ENCODE results near the gene CDK11A.
"Not testable (repeated sequence)": the region's sequence is repeated elsewhere in the genome, so short reads cannot be mapped to it uniquely, and the experiment has no call there.

Gene CDK11A

DNA sequence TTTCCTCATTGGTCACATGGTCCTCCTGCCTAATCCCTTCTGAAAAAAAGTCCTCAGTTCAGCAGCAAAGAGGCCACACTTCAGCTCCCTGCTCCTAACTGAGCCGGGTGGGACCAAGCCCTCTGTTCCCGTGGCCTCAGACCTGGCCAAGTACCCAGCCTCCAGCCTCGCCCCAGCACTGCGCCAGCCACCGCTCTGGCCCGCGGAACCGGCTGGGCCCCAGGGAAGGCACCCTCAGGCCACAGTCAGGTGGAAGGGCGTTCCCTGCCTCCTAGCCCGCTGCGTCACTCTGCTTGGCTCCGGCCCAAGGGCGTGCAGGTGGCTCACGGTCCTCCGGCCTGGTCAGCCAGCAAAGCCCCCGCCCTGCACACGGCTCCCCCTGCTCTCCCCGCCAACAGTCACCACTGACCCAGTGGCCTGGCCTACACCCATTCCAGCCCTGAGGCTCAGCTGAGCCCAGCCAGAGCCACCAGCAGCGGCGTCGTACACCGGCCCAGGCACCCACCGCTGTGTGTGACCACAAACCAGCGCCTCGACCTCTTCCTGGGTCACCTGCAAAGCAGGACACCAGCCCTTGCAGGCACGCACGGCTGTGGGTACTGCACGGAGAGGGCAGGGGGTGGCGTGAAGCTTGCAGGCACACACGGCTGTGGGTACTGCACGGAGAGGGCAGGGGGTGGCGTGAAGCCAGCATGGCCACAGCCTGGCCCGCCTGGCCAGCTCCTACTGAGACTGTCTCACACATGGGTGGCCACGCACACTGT lies 34.7 kb upstream of the CDK11A start:
- ATAC-seq (replicated peaks; ENCODE audit: extremely low read depth, poor library complexity, severe bottlenecking), result no peak
- DNase-seq (ENCODE audit: low spot score in 2 of 2), result no peak
- peak overlapping the region; percentile 78 for H3K27ac Mint-ChIP-seq (ENCODE audit: low read depth)
- no peak overlapping the region for H3K4me3 Mint-ChIP-seq
- H3K36me3 Mint-ChIP-seq (ENCODE audit: insufficient read depth), result peaks cover 39% of the 10 kb centered on the region
- no peaks in the 10 kb centered on the region for H3K9me3 Mint-ChIP-seq
- no peaks in the 10 kb centered on the region for H3K27me3 Mint-ChIP-seq
- no peaks in the 10 kb centered on the region for H3K4me1 Mint-ChIP-seq

DNA sequence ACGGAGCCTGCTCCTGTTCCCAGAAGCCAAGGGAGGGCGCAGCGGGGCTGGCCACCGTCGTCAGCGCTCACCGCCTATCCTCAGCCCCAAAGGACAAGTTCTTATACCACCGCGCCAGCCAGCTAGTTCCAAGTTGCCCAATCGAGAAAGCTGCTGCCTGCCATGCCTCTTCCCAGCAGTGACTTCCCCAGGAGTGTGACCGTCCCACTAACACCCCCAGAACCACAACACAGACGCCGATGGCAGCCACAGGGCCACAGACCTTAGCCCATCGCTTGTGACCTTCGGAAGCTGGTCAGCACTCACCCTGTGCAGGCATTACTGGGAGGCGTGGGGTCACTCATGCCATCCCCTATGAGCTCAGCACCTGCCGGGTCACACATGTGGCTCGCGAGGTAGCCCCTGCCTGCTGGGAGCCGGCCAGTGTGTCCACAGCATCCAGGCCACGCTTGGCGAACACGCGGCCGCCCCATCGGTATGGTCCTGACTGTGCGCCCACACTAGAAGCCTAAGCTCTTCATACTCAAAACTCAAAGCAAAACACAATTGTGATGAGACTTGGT lies 34.0 kb upstream of the CDK11A start:
- H3K36me3 Mint-ChIP-seq (ENCODE audit: insufficient read depth), result peaks cover 32% of the 10 kb centered on the region
- ATAC-seq (replicated peaks; ENCODE audit: extremely low read depth, poor library complexity, severe bottlenecking) (no peak), DNase-seq (ENCODE audit: low spot score in 2 of 2) (no peak)
- H3K4me1 Mint-ChIP-seq, result no peaks in the 10 kb centered on the region
- no peaks in the 10 kb centered on the region for H3K9me3 Mint-ChIP-seq
- H3K27ac Mint-ChIP-seq (ENCODE audit: low read depth), result no peak overlapping the region
- no peaks in the 10 kb centered on the region for H3K27me3 Mint-ChIP-seq
- H3K4me3 Mint-ChIP-seq, result no peak overlapping the region

DNA sequence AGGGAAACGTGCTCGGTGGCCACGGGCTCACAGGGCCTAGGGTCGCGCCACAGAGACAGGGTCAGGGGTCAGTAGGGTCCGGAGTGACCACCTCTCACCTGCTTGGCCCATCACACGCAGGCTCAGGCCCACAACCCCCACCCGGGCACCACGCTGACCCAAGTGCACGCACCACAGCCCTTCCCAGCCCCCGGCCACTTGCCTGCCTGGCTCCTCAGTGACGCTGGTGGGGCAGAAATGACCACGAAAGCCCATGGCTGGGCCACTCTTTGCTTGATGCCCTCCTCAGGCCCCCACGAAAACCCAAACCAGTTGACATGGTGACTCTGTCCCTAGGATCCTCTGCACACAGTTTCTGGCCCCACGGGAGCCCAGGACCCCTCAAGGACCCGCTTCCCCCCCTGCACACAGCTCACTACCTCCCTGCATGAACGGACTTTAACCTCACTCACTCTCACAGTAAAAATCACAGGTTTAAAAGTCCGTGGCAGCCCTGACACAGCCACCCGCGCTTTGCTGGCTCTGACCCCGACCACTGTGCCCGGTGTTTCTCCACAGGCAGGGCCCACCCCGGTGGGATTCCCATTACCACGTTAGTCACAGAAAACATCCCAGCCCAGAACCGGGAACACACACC lies 33.4 kb upstream of the CDK11A start:
- no peaks in the 10 kb centered on the region for H3K9me3 Mint-ChIP-seq
- no peak overlapping the region for H3K27ac Mint-ChIP-seq (ENCODE audit: low read depth)
- H3K4me3 Mint-ChIP-seq, result no peak overlapping the region
- ATAC-seq (replicated peaks; ENCODE audit: extremely low read depth, poor library complexity, severe bottlenecking), result no peak
- H3K27me3 Mint-ChIP-seq, result no peaks in the 10 kb centered on the region
- peaks cover 28% of the 10 kb centered on the region for H3K36me3 Mint-ChIP-seq (ENCODE audit: insufficient read depth)
- H3K4me1 Mint-ChIP-seq, result no peaks in the 10 kb centered on the region
- no peak for DNase-seq (ENCODE audit: low spot score in 2 of 2)

DNA sequence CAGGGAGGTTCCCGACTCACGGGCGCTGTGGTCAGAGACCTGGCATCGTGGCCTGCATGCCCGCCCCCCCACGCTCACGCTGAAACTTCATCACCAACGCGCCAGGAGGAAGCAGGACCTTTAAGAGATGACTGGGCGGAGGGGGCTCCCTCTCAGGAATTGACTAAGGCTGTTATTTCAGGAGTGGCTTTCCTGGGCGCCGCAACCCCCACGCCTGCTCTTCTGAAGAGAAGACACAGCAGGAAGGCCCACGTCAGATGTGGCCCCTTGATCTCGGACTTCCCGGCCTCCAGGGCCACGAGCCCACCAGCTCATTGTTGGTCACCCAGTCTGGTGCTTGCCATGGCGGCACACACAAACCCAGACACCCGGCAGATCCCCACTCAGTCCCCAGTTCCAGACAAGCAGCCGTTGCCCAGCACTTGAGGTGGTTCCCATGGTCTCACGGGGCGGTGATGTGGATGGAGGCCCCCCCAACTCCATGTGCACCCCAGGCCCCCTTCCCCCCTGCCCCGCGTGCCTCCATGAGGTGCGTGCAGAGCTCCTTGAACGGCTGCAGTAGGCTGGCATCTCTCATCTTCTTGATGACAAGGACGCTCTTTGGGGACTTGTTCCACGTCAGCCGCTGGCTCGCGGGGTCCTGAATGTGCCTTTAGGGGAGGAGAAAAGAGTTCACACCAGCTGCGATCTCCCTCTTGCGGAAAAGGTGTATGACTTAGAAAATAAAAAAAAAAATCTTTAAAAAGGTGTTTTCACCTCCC lies 32.7 kb upstream of the CDK11A start:
- Mint-ChIP-seq H3K9me3 (no peaks in the 10 kb centered on the region), H3K27ac (ENCODE audit: low read depth) (no peak overlapping the region)

DNA sequence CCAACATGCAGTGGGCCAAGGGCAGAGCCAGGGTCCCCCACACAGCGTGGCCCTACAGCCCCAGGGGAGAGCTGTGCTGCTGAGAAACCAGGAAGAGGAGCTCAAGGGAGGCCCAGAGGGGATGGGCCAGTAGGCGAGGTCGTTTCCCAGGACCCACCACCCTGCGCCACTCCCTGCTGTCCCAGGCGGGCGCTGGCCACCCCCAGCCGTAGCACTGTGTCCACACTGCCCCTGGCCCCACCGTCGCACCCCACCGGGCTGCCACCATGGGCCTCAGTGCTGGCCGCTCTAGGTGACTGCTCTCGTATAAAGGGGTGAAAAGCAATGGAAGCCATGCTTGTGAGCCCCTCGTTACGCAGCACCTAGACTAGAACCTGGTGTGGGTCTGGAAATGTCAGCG lies 31.7 kb upstream of the CDK11A start:
- ATAC-seq (replicated peaks; ENCODE audit: extremely low read depth, poor library complexity, severe bottlenecking), result no peak

More for the DNA sequence above, 32.7 kb upstream of the CDK11A start:
- Mint-ChIP-seq H3K27me3 (no peaks in the 10 kb centered on the region), H3K4me1 (no peaks in the 10 kb centered on the region), H3K36me3 (ENCODE audit: insufficient read depth) (peaks cover 23% of the 10 kb centered on the region), H3K4me3 (no peak overlapping the region)
- ATAC-seq (replicated peaks; ENCODE audit: extremely low read depth, poor library complexity, severe bottlenecking), result no peak
- no peak for DNase-seq (ENCODE audit: low spot score in 2 of 2)

DNA sequence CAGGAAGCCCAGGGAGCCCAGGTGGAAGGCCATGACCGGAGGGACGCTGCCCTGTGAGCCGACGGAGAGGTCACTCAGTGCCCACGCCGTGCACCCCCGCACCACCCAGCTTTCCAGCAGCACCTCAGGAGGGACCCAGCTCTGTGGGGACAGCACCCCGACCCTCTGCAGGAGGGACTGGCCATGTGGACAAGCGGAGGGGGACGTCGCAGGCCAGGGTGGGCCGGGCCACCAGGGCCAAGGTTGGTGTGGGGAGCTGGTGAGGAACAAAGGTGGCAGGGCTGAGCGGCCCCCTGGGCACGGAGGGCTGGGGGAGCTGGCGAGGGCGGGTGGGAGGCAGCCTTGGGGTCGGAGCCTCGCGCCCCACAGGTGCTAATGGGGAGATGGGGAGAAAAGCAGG lies 31.3 kb upstream of the CDK11A start:
- DNase-seq (ENCODE audit: low spot score in 2 of 2) (no peak), ATAC-seq (replicated peaks; ENCODE audit: extremely low read depth, poor library complexity, severe bottlenecking) (no peak)
- H3K27me3 Mint-ChIP-seq, result no peaks in the 10 kb centered on the region
- H3K4me3 Mint-ChIP-seq, result no peak overlapping the region
- no peak overlapping the region for H3K27ac Mint-ChIP-seq (ENCODE audit: low read depth)
- peaks cover 12% of the 10 kb centered on the region for H3K36me3 Mint-ChIP-seq (ENCODE audit: insufficient read depth)
- H3K4me1 Mint-ChIP-seq, result no peaks in the 10 kb centered on the region
- H3K9me3 Mint-ChIP-seq, result no peaks in the 10 kb centered on the region

More for the DNA sequence above, 31.7 kb upstream of the CDK11A start:
- DNase-seq (ENCODE audit: low spot score in 2 of 2), result no peak
- Mint-ChIP-seq H3K4me3 (no peak overlapping the region), H3K9me3 (no peaks in the 10 kb centered on the region), H3K36me3 (ENCODE audit: insufficient read depth) (peaks cover 15% of the 10 kb centered on the region), H3K4me1 (no peaks in the 10 kb centered on the region), H3K27me3 (no peaks in the 10 kb centered on the region), H3K27ac (ENCODE audit: low read depth) (no peak overlapping the region)

DNA sequence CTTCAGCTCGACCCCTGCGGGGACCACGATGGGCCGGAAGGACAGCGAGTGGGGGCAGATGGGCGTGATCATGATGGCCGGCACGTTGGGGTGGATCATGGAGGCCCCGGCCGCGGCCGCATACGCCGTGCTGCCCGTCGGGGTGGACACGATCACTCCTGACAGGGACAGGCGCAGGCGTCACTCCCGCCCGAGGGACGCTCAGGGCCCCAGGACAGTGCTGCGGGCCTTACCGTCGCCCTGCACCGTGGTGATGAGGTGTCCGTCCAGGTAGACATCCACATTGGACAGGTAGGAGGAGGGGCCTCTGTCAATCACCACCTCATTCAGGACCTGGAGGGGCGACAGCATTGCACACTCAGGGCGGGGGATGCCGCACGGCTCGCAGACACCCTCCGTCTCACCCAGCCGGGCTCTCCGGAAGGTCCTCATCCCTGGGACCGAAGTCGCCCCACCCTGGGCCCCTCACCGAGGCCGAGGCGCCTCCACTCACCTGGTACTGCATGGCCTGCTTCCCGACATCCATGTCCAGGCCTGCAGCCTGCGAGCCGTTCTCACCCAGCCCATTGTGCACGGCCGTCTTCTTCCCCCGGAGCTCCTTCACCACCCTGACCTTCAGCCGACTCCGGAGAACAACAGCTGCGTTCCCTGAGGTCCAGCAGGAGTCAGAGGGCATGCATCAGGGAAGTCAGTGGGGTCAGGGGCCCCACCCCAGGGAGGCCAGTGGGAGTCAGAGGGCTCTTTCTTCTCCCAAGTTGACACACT lies 30.1 kb upstream of the CDK11A start:
- Mint-ChIP-seq H3K36me3 (ENCODE audit: insufficient read depth) (peaks cover 7% of the 10 kb centered on the region), H3K4me1 (peaks cover 4% of the 10 kb centered on the region), H3K9me3 (no peaks in the 10 kb centered on the region), H3K27me3 (no peaks in the 10 kb centered on the region), H3K4me3 (no peak overlapping the region), H3K27ac (ENCODE audit: low read depth) (no peak overlapping the region)
- DNase-seq (ENCODE audit: low spot score in 2 of 2) (no peak), ATAC-seq (replicated peaks; ENCODE audit: extremely low read depth, poor library complexity, severe bottlenecking) (no peak)

DNA sequence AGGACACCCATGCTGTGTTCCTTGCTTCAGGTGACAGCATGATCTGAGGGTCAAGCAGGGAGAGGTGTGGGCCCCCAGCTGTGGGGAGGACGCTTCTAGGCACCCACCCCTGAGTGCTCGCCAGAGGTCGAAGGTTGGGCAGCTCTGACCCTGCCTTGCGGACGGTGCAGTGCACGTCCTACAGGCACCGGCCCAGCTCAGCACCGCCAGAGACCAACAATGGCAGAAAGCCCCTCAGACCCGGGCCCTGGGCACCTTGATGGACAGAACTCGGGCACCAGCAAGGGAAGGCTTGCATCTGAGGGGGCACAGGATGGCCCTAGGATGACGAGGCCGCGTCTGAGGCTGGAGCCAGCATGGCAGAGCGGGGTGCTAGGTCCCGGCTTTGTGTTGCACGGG lies 29.4 kb upstream of the CDK11A start:
- H3K4me1 Mint-ChIP-seq, result peaks cover 5% of the 10 kb centered on the region
- no peak for DNase-seq (ENCODE audit: low spot score in 2 of 2)
- no peak for ATAC-seq (replicated peaks; ENCODE audit: extremely low read depth, poor library complexity, severe bottlenecking)
- H3K9me3 Mint-ChIP-seq, result no peaks in the 10 kb centered on the region
- no peak overlapping the region for H3K27ac Mint-ChIP-seq (ENCODE audit: low read depth)
- no peak overlapping the region for H3K4me3 Mint-ChIP-seq
- no peaks in the 10 kb centered on the region for H3K27me3 Mint-ChIP-seq
- peaks cover 5% of the 10 kb centered on the region for H3K36me3 Mint-ChIP-seq (ENCODE audit: insufficient read depth)

DNA sequence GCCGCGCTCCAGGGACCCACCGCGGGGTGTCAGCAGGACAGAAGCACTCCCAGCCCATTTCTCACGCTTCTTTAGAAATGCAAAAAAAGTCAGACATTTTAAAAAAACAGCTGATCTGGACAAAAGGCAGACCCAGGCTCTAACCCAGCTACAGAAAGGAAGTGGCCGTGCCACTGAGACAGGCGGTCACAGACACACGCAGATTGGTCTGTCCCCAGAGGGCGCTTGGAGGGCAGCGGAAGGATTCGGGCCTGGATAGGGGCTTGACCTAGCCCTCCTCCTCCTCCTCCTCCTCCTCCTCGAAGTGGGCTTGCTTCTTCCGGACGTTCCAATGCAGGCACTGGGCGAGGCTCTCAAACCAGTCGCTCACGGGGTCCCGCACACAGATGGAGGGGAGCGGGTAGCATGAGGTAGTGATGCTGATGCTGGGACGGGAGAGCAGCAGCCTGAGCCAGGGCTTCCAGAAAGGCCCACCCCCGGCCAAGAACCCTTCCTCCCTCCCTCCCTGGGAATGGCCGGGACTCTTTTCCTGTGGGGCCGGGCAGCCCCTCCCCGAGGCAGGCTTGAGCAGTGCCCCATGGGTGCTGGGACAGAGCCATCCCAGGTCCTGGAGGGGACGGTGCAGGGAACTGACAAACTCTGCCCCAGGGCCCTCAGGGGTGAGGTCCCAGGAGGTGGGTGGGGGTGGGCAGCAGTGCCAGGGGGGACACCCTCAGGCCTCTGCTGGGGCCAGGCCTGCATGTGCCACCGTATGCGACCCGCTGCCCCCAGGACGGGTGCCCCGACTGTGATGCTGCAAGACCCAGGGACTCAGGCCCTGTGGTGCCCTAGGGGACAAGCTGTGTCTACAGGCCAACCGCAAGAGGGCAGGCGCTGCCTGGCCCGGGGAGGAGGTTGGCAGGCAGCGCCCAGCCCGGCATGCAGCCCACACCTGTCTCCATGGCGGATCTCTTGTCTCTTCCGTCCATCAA lies 28.8 kb upstream of the CDK11A start:
- Mint-ChIP-seq H3K9me3 (no peaks in the 10 kb centered on the region), H3K27me3 (no peaks in the 10 kb centered on the region), H3K27ac (ENCODE audit: low read depth) (no peak overlapping the region), H3K4me1 (peaks cover 5% of the 10 kb centered on the region), H3K4me3 (no peak overlapping the region), H3K36me3 (ENCODE audit: insufficient read depth) (peaks cover 5% of the 10 kb centered on the region)
- DNase-seq (ENCODE audit: low spot score in 2 of 2), result no peak
- ATAC-seq (replicated peaks; ENCODE audit: extremely low read depth, poor library complexity, severe bottlenecking), result no peak

DNA sequence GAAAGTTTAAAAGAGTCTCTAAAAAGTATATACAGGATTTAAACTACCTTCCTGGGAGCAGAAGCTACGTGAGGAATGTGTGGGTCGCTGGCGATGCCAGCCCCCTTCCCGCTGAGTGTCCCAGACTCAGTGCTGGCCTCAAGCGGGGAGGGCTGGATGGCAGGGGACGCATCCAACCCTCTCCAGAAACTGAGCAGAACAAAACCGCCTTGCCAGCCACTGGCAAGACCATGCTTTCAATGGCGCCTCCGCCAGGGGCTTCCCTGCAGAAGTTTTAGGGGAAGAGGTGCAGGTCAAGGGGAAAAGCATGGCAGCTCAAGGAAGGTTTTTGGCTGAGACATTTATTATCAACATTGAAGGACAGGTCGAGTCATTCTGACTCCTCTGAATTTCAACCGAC lies 28.0 kb upstream of the CDK11A start:
- no peak overlapping the region for H3K27ac Mint-ChIP-seq (ENCODE audit: low read depth)
- H3K4me1 Mint-ChIP-seq, result peaks cover 5% of the 10 kb centered on the region
- DNase-seq (ENCODE audit: low spot score in 2 of 2) (no peak), ATAC-seq (replicated peaks; ENCODE audit: extremely low read depth, poor library complexity, severe bottlenecking) (no peak)
- H3K36me3 Mint-ChIP-seq (ENCODE audit: insufficient read depth), result peaks cover 3% of the 10 kb centered on the region
- no peak overlapping the region for H3K4me3 Mint-ChIP-seq
- H3K9me3 Mint-ChIP-seq, result no peaks in the 10 kb centered on the region
- no peaks in the 10 kb centered on the region for H3K27me3 Mint-ChIP-seq

DNA sequence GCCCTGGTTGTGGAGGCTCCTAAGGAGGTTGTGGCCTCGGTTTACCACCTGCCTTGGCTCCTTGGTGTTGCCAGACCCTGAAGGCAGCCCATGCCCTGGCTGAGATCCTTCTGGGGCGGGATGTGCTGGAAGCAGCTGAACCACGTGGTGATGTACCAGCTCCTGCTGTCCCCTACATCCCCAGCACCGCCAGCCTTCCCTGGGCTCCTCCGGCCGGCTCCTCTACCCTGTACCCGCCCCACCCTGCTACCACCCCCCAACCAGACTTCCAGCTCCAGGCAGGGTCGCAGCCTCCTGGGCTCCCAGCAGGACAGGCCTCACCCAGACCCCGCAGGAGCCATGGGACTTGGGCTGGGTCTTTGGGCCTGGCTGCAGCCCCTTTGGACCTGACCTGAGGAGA lies 25.8 kb upstream of the CDK11A start:
- ATAC-seq (replicated peaks; ENCODE audit: extremely low read depth, poor library complexity, severe bottlenecking); H3K27ac Mint-ChIP-seq (ENCODE audit: low read depth); DNase-seq (ENCODE audit: low spot score in 2 of 2); H3K4me1 Mint-ChIP-seq; H3K4me3 Mint-ChIP-seq; H3K27me3 Mint-ChIP-seq; H3K36me3 Mint-ChIP-seq (ENCODE audit: insufficient read depth); H3K9me3 Mint-ChIP-seq: not testable (repeated sequence)

All from central memory CD8-positive, alpha-beta T cell (primary cell).